Neural cell (in vitro differentiated cells): ENCODE measurements around the gene PPP2R2B. TPM values are rescaled to one million over a fixed set of nuclear protein-coding genes. Genes with fewer than 3 reads are reported as not detected.

Experiments used
- H2AFZ ChIP-seq: fragments of 200-600, 300-800 bp; sonication (generic), shearing (Covaris generic); 2 replicates; pipeline ENCODE4 v1.6.0; 2014; ENCODE audit warnings: low read depth, mild to moderate bottlenecking, antibody characterized with exemption, low read length, moderate library complexity
- H3F3A ChIP-seq: fragments of 200-600 bp; shearing (Covaris generic); 2 replicates; pipeline ENCODE4 v1.6.1; 2016; ENCODE audit warnings: mild to moderate bottlenecking, moderate library complexity, mixed read lengths, antibody characterized with exemption, low read length; ENCODE audit not compliant: insufficient read depth, poor library complexity, severe bottlenecking
- H3K27ac ChIP-seq: fragments of 200-600, 300-800 bp; sonication (generic), shearing (Covaris generic); 2 replicates; pipeline ENCODE4 v1.5.1; 2014; ENCODE audit warnings: mild to moderate bottlenecking, low read length, moderate library complexity
- H3K27me3 ChIP-seq: fragments of 300-800, 200-600 bp; sonication (generic), shearing (Covaris generic); 2 replicates; pipeline ENCODE4 v1.6.0; 2014; ENCODE audit warnings: mild to moderate bottlenecking, low read depth, low read length, moderate library complexity; ENCODE audit not compliant: insufficient read depth
- H3K36me3 ChIP-seq: fragments of 300-800, 200-600 bp; sonication (generic), shearing (Covaris generic); 2 replicates; pipeline ENCODE4 v1.5.1; 2014; ENCODE audit warnings: mild to moderate bottlenecking, antibody characterized with exemption, low read length, moderate library complexity; ENCODE audit not compliant: insufficient read depth
- H3K4me2 ChIP-seq: fragments of 300-800, 200-600 bp; sonication (generic), shearing (Covaris generic); 2 replicates; pipeline ENCODE4 v1.6.0; 2014; ENCODE audit warnings: mild to moderate bottlenecking, low read length
- H3K4me3 ChIP-seq: fragments of 300-800, 200-600 bp; sonication (generic), shearing (Covaris generic); 2 replicates; pipeline ENCODE4 v1.5.1; 2014; ENCODE audit warnings: mild to moderate bottlenecking, low read length, moderate library complexity
- H3K79me2 ChIP-seq: fragments of 200-600 bp; shearing (Covaris generic); replicated peaks from 2 replicates; pipeline ENCODE4 v1.6.0; 2014; ENCODE audit warnings: mild to moderate bottlenecking, low read length, moderate library complexity; ENCODE audit not compliant: insufficient read depth
- H3K9ac ChIP-seq: fragments of 300-800, 200-600 bp; sonication (generic), shearing (Covaris generic); 2 replicates; pipeline ENCODE4 v1.6.1; 2016; ENCODE audit warnings: mild to moderate bottlenecking, low read length, mixed read lengths
- H3K9me2 ChIP-seq: fragments of 200-600 bp; shearing (Covaris generic); 2 replicates; pipeline ENCODE4 v1.6.1; 2016; ENCODE audit warnings: mild to moderate bottlenecking, low read length, mixed read lengths; ENCODE audit not compliant: insufficient read depth
- H3K9me3 ChIP-seq: fragments of 200-600, 300-800 bp; sonication (generic), shearing (Covaris generic); 2 replicates; pipeline ENCODE4 v1.6.1; 2016; ENCODE audit warnings: mild to moderate bottlenecking, mixed run types, low read length, moderate library complexity, mixed read lengths
- H4K20me1 ChIP-seq: fragments of 200-600 bp; shearing (Covaris generic); 2 replicates; pipeline ENCODE4 v1.6.1; 2016; ENCODE audit warnings: mild to moderate bottlenecking, mixed run types; ENCODE audit not compliant: insufficient read depth
- EP300 ChIP-seq: fragments of 450-650 bp; conservative IDR thresholded peaks from 2 replicates; pipeline ENCODE4 v1.6.1; 2014; ENCODE audit warnings: antibody characterized with exemption, mild to moderate bottlenecking, moderate library complexity; ENCODE audit not compliant: poor library complexity, severe bottlenecking
- EZH2 ChIP-seq: fragments of 200-600, 300-800 bp; shearing (Covaris generic), sonication (generic); IDR thresholded peaks from 2 replicates; pipeline ENCODE4 v1.6.1; 2014; ENCODE audit warnings: antibody characterized with exemption, low read length, borderline replicate concordance, mild to moderate bottlenecking; ENCODE audit not compliant: insufficient read depth, poor library complexity, severe bottlenecking
- MXI1 ChIP-seq: fragments of 450-650 bp; conservative IDR thresholded peaks from 2 replicates; pipeline ENCODE4 v1.6.1; 2014; ENCODE audit warnings: antibody characterized with exemption, mild to moderate bottlenecking; ENCODE audit not compliant: poor library complexity, severe bottlenecking
- POLR2AphosphoS5 ChIP-seq: IDR thresholded peaks from 2 replicates; pipeline ENCODE4 v1.6.1; 2012
- RAD21 ChIP-seq: fragments of 450-650 bp; conservative IDR thresholded peaks from 2 replicates; pipeline ENCODE4 v1.6.1; 2014; ENCODE audit warnings: antibody characterized with exemption, mild to moderate bottlenecking, moderate library complexity
- SMC3 ChIP-seq: fragments of 450-650 bp; conservative IDR thresholded peaks from 2 replicates; pipeline ENCODE4 v1.6.1; 2014; ENCODE audit warnings: antibody characterized with exemption, mild to moderate bottlenecking, moderate library complexity; ENCODE audit not compliant: poor library complexity
- TAF1 ChIP-seq: IDR thresholded peaks from 2 replicates; pipeline ENCODE4 v1.6.1; 2012; ENCODE audit warnings: low read depth
- polyA plus RNA-seq: library from polyadenylated mRNA; depleted of rRNA; stranded (reverse); fragments of >200 nt; gene quantifications from 2 replicates; pipeline ENCODE4 v1.2.3, GENCODE V29; 2014
- TF ChIP-seq, protein P1 (sequence below): IDR thresholded peaks from 2 replicates; pipeline ENCODE4 v1.6.1; 2012; ENCODE audit warnings: borderline replicate concordance
- TF ChIP-seq, protein P2 (sequence below): fragments of 450-650 bp; IDR thresholded peaks from 2 replicates; pipeline ENCODE4 v1.5.1; 2014; ENCODE audit warnings: antibody characterized with exemption, mild to moderate bottlenecking, moderate library complexity; ENCODE audit not compliant: poor library complexity, severe bottlenecking

The PPP2R2B gene
- polyA plus RNA-seq, 1 donor from 2014 or later = 250 TPM

DNA sequence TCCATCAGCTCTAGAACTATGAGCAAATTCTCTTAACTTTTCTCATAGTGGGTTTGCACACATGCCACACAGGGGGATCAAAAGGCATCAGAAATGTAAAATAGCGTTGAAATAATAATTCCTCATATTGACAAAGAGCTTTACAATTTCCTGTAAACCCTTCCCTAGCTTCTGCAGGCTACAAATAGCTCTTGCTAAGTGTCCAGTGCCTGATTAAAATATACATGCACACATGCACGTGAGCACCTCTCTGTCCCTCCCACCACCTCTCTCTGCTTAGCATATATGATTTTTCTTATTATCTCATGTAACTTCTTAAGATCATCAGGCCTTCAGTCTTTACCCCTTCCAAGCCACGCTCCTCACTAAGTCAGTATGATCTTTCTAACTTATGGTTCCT, 13.7 kb upstream of the PPP2R2B start:
- H3K4me3 ChIP-seq = no peak overlapping the region

DNA sequence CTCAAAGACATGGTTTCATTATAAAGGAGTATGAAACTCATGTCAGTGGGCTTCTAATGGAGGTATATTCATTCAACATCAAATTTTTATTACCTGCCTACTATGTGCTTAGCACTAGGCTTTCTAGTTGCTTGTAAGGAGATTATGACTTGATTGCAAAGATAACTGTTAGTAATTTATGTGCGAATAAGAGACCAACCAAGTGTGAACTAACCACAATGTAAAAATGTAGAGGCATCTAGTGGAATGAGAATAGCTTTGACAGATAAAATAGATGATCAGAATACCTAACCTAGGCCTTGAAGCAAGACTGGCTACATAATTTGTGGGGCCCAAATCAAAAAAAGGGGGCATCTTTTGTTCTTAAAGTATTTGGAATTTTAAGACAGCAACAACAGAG, 13.0 kb upstream of the PPP2R2B start:
- H3K27me3 ChIP-seq = no peaks in the 10 kb centered on the region
- TF ChIP-seq, protein P1, sequence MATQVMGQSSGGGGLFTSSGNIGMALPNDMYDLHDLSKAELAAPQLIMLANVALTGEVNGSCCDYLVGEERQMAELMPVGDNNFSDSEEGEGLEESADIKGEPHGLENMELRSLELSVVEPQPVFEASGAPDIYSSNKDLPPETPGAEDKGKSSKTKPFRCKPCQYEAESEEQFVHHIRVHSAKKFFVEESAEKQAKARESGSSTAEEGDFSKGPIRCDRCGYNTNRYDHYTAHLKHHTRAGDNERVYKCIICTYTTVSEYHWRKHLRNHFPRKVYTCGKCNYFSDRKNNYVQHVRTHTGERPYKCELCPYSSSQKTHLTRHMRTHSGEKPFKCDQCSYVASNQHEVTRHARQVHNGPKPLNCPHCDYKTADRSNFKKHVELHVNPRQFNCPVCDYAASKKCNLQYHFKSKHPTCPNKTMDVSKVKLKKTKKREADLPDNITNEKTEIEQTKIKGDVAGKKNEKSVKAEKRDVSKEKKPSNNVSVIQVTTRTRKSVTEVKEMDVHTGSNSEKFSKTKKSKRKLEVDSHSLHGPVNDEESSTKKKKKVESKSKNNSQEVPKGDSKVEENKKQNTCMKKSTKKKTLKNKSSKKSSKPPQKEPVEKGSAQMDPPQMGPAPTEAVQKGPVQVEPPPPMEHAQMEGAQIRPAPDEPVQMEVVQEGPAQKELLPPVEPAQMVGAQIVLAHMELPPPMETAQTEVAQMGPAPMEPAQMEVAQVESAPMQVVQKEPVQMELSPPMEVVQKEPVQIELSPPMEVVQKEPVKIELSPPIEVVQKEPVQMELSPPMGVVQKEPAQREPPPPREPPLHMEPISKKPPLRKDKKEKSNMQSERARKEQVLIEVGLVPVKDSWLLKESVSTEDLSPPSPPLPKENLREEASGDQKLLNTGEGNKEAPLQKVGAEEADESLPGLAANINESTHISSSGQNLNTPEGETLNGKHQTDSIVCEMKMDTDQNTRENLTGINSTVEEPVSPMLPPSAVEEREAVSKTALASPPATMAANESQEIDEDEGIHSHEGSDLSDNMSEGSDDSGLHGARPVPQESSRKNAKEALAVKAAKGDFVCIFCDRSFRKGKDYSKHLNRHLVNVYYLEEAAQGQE = no peak
- TF ChIP-seq MXI1 = no peak
- TF ChIP-seq EP300 = no peak
- no peak for TF ChIP-seq TAF1
- TF ChIP-seq, protein P2, sequence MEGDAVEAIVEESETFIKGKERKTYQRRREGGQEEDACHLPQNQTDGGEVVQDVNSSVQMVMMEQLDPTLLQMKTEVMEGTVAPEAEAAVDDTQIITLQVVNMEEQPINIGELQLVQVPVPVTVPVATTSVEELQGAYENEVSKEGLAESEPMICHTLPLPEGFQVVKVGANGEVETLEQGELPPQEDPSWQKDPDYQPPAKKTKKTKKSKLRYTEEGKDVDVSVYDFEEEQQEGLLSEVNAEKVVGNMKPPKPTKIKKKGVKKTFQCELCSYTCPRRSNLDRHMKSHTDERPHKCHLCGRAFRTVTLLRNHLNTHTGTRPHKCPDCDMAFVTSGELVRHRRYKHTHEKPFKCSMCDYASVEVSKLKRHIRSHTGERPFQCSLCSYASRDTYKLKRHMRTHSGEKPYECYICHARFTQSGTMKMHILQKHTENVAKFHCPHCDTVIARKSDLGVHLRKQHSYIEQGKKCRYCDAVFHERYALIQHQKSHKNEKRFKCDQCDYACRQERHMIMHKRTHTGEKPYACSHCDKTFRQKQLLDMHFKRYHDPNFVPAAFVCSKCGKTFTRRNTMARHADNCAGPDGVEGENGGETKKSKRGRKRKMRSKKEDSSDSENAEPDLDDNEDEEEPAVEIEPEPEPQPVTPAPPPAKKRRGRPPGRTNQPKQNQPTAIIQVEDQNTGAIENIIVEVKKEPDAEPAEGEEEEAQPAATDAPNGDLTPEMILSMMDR = no peak
- no peak for TF ChIP-seq EZH2
- TF ChIP-seq RAD21 = no peak
- TF ChIP-seq POLR2AphosphoS5 = no peak
- TF ChIP-seq SMC3 = no peak
- no peaks in the 10 kb centered on the region for H3K36me3 ChIP-seq
- no peak overlapping the region for H3K4me3 ChIP-seq
- no peaks in the 10 kb centered on the region for H3K9me2 ChIP-seq
- no peaks in the 10 kb centered on the region for H3F3A ChIP-seq
- no peaks in the 10 kb centered on the region for H3K79me2 ChIP-seq
- H3K9me3 ChIP-seq = no peaks in the 10 kb centered on the region
- no peaks in the 10 kb centered on the region for H4K20me1 ChIP-seq
- H3K27ac ChIP-seq = no peak overlapping the region
- H2AFZ ChIP-seq = no peak overlapping the region
- no peak overlapping the region for H3K9ac ChIP-seq
- no peak overlapping the region for H3K4me2 ChIP-seq

More for the DNA sequence above, 13.7 kb upstream of the PPP2R2B start:
- no peaks in the 10 kb centered on the region for H3K79me2 ChIP-seq
- H3K27me3 ChIP-seq = no peaks in the 10 kb centered on the region
- no peak overlapping the region for H3K27ac ChIP-seq
- H3F3A ChIP-seq = no peaks in the 10 kb centered on the region
- H4K20me1 ChIP-seq = no peaks in the 10 kb centered on the region
- H3K9me3 ChIP-seq = no peaks in the 10 kb centered on the region
- H3K9me2 ChIP-seq = no peaks in the 10 kb centered on the region
- no peak overlapping the region for H3K9ac ChIP-seq
- no peak overlapping the region for H3K4me2 ChIP-seq
- TF ChIP-seq, protein P1 = no peak
- no peak for TF ChIP-seq POLR2AphosphoS5
- TF ChIP-seq EP300 = no peak
- no peak for TF ChIP-seq SMC3
- no peak for TF ChIP-seq RAD21
- no peak for TF ChIP-seq MXI1
- TF ChIP-seq, protein P2 = no peak
- no peak for TF ChIP-seq TAF1
- TF ChIP-seq EZH2 = no peak
- H2AFZ ChIP-seq = no peak overlapping the region
- no peaks in the 10 kb centered on the region for H3K36me3 ChIP-seq
